K562 (cell line): ENCODE results near the gene ANKRD2. TPM values are rescaled to one million over a fixed set of nuclear protein-coding genes. Genes with fewer than 3 reads are reported as not detected.
A peak's percentile ranks its signal among the peaks of the same experiment; 100 is the strongest.

Experiments used
- ATAC-seq: fragments of 200-7000 bp; cut with Tn5 transposase; 3 replicates; pipeline ENCODE4 v1.9.1; 2020; ENCODE audit warnings: moderate library complexity
- BruUV-seq: library from RNA; stranded (reverse); fragments of 400-500 nt; replicated peaks from 2 replicates; lab custom pipeline; 2021; lab: Mats Ljungman, UMichigan
- CTCF ChIA-PET: fragments of 300-600 bp; formaldehyde crosslinking; extraction: SDS; loops from one replicate; lab custom pipeline; 2021; ENCODE audit warnings: low intra/inter-chr PET ratio; lab: Yijun Ruan, JAX
- POLR2A ChIA-PET: fragments of 300-600, 350-650 bp; sonication (Branson Sonifier 250); formaldehyde crosslinking; extraction: SDS; loops from one replicate; lab custom pipeline; 2021; ENCODE audit warnings: antibody characterized with exemption, inconsistent platforms; lab: Yijun Ruan, JAX
- DNase-seq, 4 experiments: peaks; one replicate each; pipeline versions ENCODE4 v3.0.0 to v3.0.0-alpha.2; 2011 to 2018; ENCODE audit warnings: low spot score in 3 of 4, mixed read lengths in 3 of 4; ENCODE audit errors: extremely low read depth in 1 of 4
- FAIRE-seq: peaks from 2 replicates; lab custom pipeline; 2011; peaks lifted over from hg19 to GRCh38; lab: Jason Lieb, UNC
- H2AFZ ChIP-seq: 2 replicates; pipeline ENCODE4 v1.6.0; 2011; ENCODE audit warnings: low read depth, low read length, control low read depth, inconsistent platforms
- H3K27ac ChIP-seq: fragments of 200-600 bp; 3 replicates; pipeline ENCODE4 v1.8.0; 2011; ENCODE audit warnings: low read depth, mild to moderate bottlenecking, control low read depth, inconsistent platforms, low read length, moderate library complexity, mixed read lengths; ENCODE audit errors: extremely low read depth
- H3K27me3 ChIP-seq, 2 experiments: fragments of 300-600 bp in 1 of 2; 2 replicates in 1 of 2; 3 replicates in 1 of 2; pipeline versions ENCODE4 v1.6.0 to v1.8.0; 2011; ENCODE audit warnings: inconsistent platforms in 2 of 2, low read length in 2 of 2, mild to moderate bottlenecking in 1 of 2, mixed read lengths in 1 of 2, moderate library complexity in 1 of 2; ENCODE audit not compliant: control insufficient read depth in 2 of 2, insufficient read depth in 2 of 2
- H3K36me3 ChIP-seq: fragments of 300-600 bp; 3 replicates; pipeline ENCODE4 v1.8.0; 2011; ENCODE audit warnings: mild to moderate bottlenecking, low read length, inconsistent platforms; ENCODE audit not compliant: control insufficient read depth, insufficient read depth
- H3K4me1 ChIP-seq, 2 experiments: fragments of 200-600 bp in 1 of 2; replicated peaks in 1 of 2; 2 replicates in 1 of 2; 3 replicates in 1 of 2; pipeline versions ENCODE4 v1.5.1 to v1.8.0; 2011; ENCODE audit warnings: inconsistent platforms in 2 of 2, low read length in 2 of 2, mild to moderate bottlenecking in 1 of 2, mixed read lengths in 1 of 2, moderate library complexity in 1 of 2; ENCODE audit not compliant: control insufficient read depth in 2 of 2, insufficient read depth in 2 of 2
- H3K4me2 ChIP-seq: 2 replicates; pipeline ENCODE4 v1.6.1; 2011; ENCODE audit warnings: low read length, control low read depth, inconsistent platforms, mixed read lengths; ENCODE audit not compliant: insufficient read depth
- H3K4me3 ChIP-seq: fragments of 200-600 bp; sonication (generic), shearing (Covaris generic); 2 replicates; pipeline ENCODE4 v1.5.1; 2016; ENCODE audit warnings: control low read depth, inconsistent platforms
- H3K79me2 ChIP-seq: fragments of 200-600 bp; 3 replicates; pipeline ENCODE4 v1.8.0; 2011; ENCODE audit warnings: low read length, inconsistent platforms; ENCODE audit not compliant: control insufficient read depth, insufficient read depth
- H3K9ac ChIP-seq, 2 experiments: 2 replicates each; pipeline versions ENCODE4 v1.6.0 to v1.6.1; 2011; ENCODE audit warnings: low read depth in 2 of 2, low read length in 2 of 2, control low read depth in 1 of 2, inconsistent platforms in 1 of 2, mild to moderate bottlenecking in 1 of 2, mixed read lengths in 1 of 2; ENCODE audit not compliant: insufficient read depth in 1 of 2
- H3K9me1 ChIP-seq: one replicate; pipeline ENCODE4 v1.6.0; 2011; ENCODE audit warnings: inconsistent platforms, mild to moderate bottlenecking, low read length, moderate library complexity; ENCODE audit not compliant: control insufficient read depth, insufficient read depth
- H3K9me3 ChIP-seq: replicated peaks from 2 replicates; pipeline ENCODE4 v1.5.1; 2011; ENCODE audit warnings: low read depth, low read length, inconsistent platforms; ENCODE audit not compliant: control insufficient read depth, insufficient read depth
- H4K20me1 ChIP-seq: replicated peaks from 2 replicates; pipeline ENCODE4 v1.6.1; 2011; ENCODE audit warnings: low read length, inconsistent platforms, mixed read lengths; ENCODE audit not compliant: control insufficient read depth, insufficient read depth
- ARID1B ChIP-seq: fragments of 450-650 bp; IDR thresholded peaks from 2 replicates; pipeline ENCODE4 v1.6.1; 2016; ENCODE audit warnings: antibody characterized with exemption, mild to moderate bottlenecking, inconsistent platforms
- ATF1 ChIP-seq, 2 experiments: fragments of 450-650 bp in 1 of 2; IDR thresholded peaks; 2 replicates each; pipeline ENCODE4 v1.6.1; 2016; ENCODE audit warnings: missing compliant biosample characterization in 1 of 2, missing genetic modification characterization in 1 of 2
- CBFA2T3 ChIP-seq: fragments of 450-650 bp; IDR thresholded peaks from 2 replicates; pipeline ENCODE4 v1.6.1; 2017
- COPS2 ChIP-seq: fragments of 450-650 bp; conservative IDR thresholded peaks from 2 replicates; pipeline ENCODE4 v1.6.1; 2016; ENCODE audit warnings: mild to moderate bottlenecking, moderate library complexity
- CREB3 ChIP-seq: fragments of 450-650 bp; conservative IDR thresholded peaks from 2 replicates; pipeline ENCODE4 v1.6.1; 2016; ENCODE audit warnings: missing genetic modification characterization, low read depth, mild to moderate bottlenecking, missing compliant biosample characterization, moderate library complexity
- CTBP1 ChIP-seq: fragments of 450-650 bp; IDR thresholded peaks from 2 replicates; pipeline ENCODE4 v1.6.1; 2016; ENCODE audit warnings: borderline replicate concordance
- FOSL1 ChIP-seq: fragments of 200-800 bp; sonication (Bioruptor generic); conservative IDR thresholded peaks from 2 replicates; pipeline ENCODE4 v1.6.1; 2016; ENCODE audit warnings: missing genetic modification characterization, missing compliant biosample characterization
- FOXA1 ChIP-seq: fragments of 450-650 bp; IDR thresholded peaks from 2 replicates; pipeline ENCODE4 v1.6.1; 2016; ENCODE audit warnings: mild to moderate bottlenecking, borderline replicate concordance
- GABPA ChIP-seq: fragments of 200-800 bp; sonication (Bioruptor generic); conservative IDR thresholded peaks from 2 replicates; pipeline ENCODE4 v1.6.1; 2016; ENCODE audit warnings: low read depth, missing genetic modification characterization, missing compliant biosample characterization
- KLF10 ChIP-seq: fragments of 250-450 bp; sonication (Bioruptor Pico); IDR thresholded peaks from 2 replicates; pipeline ENCODE4 v1.6.1; 2021; ENCODE audit warnings: matching md5 sums
- NELFE ChIP-seq: IDR thresholded peaks from 2 replicates; pipeline ENCODE4 v1.6.1; 2011; ENCODE audit warnings: mild to moderate bottlenecking; ENCODE audit not compliant: insufficient read depth, insufficient read length
- NR2F6 ChIP-seq: fragments of 450-650 bp; formaldehyde crosslinking; IDR thresholded peaks from 2 replicates; pipeline ENCODE4 v1.4.0; 2020; ENCODE audit warnings: mild to moderate bottlenecking
- RBM17 ChIP-seq: fragments of 200-400 bp; formaldehyde crosslinking; IDR thresholded peaks from 2 replicates; pipeline ENCODE4 v1.6.1; 2017; ENCODE audit warnings: low read depth, mild to moderate bottlenecking, low read length, borderline replicate concordance
- SAFB ChIP-seq: fragments of 200-400 bp; formaldehyde crosslinking; IDR thresholded peaks from 2 replicates; pipeline ENCODE4 v1.6.1; 2017; ENCODE audit warnings: low read depth, low read length, borderline replicate concordance
- SPI1 ChIP-seq: IDR thresholded peaks from 2 replicates; pipeline ENCODE4 v1.6.1; 2011; ENCODE audit warnings: low read depth, low read length, control low read depth, borderline replicate concordance
- STAT5B ChIP-seq: fragments of 250-450 bp; sonication (Bioruptor Pico); IDR thresholded peaks from 2 replicates; pipeline ENCODE4 v1.8.0; 2021; ENCODE audit warnings: mild to moderate bottlenecking, inconsistent platforms
- TSC22D4 ChIP-seq: fragments of 450-650 bp; IDR thresholded peaks from 2 replicates; pipeline ENCODE4 v1.6.1; 2016; ENCODE audit warnings: missing genetic modification characterization, missing biosample characterization, control low read depth
- ZNF24 ChIP-seq: fragments of 450-650 bp; IDR thresholded peaks from 2 replicates; pipeline ENCODE4 v1.6.1; 2016
- ZNF431 ChIP-seq: sonication (generic); formaldehyde crosslinking; IDR thresholded peaks from 2 replicates; pipeline ENCODE4 v1.8.0; 2022; ENCODE audit warnings: mild to moderate bottlenecking, missing genetic modification reagents
- WGBS: fragments of 100-300 bp; shearing (Covaris generic); methylation state at CpG from one replicate; pipeline ENCODE4 v1.1.6; 2016; ENCODE audit warnings: low coverage, mixed read lengths; ENCODE audit not compliant: insufficient coverage; ENCODE audit errors: missing lambda C conversion rate; 5-methylcytosine and 5-hydroxymethylcytosine counted together
- in situ Hi-C: fragments of 300-500 bp; cut with MboI; formaldehyde crosslinking; loops from 4 replicates; pipeline ENCODE4 v1.15.0; 2018; ENCODE audit warnings: inconsistent platforms, mixed read lengths
- intact Hi-C: fragments of 100-400 bp; cut with micrococcal nuclease; formaldehyde crosslinking; loops from 2 replicates; pipeline ENCODE4 v1.14.2; 2022
- polyA plus RNA-seq, 8 experiments: library from polyadenylated mRNA; depleted of rRNA in 4 of 8; stranded (reverse) in 5 of 8; unstranded in 3 of 8; fragments of >200 nt; fragmentation: Nextera tagmentation in 2 of 8; fragmentation: Illumina TruSeq in 1 of 8; extraction: Ambion mirVana in 2 of 8; extraction: Trizol in 1 of 8; gene quantifications; 2 replicates each; pipeline versions ENCODE4 v1.2.1 to v1.2.3, GENCODE V29; 2011 to 2014; ENCODE audit warnings: inconsistent platforms in 1 of 8, missing spikeins in 1 of 8
- total RNA-seq, 7 experiments: library from RNA; depleted of rRNA in 6 of 7; stranded (reverse); fragments of >200 nt in 6 of 7; fragmentation: Illumina TruSeq in 2 of 7; extraction: Trizol in 2 of 7; gene quantifications; 2 replicates each; pipeline versions ENCODE4 v1.2.1 to v1.2.3, GENCODE V29; 2011 to 2021; ENCODE audit warnings: low replicate concordance in 1 of 7
- TF ChIP-seq, protein P1 (sequence below): sonication (generic); formaldehyde crosslinking; IDR thresholded peaks from 2 replicates; pipeline ENCODE4 v1.8.1; 2022; ENCODE audit warnings: missing genetic modification reagents

ANKRD2 gene
- total and polyA plus RNA-seq, 9 of the 15 experiments (the other 6 are each of a cell fraction or from before 2014, with no cell fraction given): not detected

DNA sequence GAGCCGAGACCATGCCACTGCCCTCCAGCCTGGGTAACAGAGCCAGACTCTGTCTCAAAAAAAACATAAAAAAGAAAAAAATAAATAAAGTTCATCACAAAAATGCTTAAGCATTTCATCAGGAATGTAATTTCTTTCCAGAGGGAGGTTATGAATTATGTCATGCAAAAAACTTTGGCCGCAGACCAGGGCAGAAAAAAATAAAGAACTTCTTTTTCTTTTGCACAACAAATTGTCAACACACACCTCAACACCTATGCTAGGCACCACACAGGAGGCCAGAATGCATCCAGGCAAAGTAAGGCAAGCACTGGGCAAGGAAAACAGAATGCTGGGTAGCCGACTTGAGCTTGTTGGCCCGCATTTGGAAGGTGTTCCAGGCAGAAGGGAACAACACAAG is 20.8 kb downstream of the ANKRD2 start (continued):
- no peak for TF ChIP-seq CREB3 (tag)

DNA sequence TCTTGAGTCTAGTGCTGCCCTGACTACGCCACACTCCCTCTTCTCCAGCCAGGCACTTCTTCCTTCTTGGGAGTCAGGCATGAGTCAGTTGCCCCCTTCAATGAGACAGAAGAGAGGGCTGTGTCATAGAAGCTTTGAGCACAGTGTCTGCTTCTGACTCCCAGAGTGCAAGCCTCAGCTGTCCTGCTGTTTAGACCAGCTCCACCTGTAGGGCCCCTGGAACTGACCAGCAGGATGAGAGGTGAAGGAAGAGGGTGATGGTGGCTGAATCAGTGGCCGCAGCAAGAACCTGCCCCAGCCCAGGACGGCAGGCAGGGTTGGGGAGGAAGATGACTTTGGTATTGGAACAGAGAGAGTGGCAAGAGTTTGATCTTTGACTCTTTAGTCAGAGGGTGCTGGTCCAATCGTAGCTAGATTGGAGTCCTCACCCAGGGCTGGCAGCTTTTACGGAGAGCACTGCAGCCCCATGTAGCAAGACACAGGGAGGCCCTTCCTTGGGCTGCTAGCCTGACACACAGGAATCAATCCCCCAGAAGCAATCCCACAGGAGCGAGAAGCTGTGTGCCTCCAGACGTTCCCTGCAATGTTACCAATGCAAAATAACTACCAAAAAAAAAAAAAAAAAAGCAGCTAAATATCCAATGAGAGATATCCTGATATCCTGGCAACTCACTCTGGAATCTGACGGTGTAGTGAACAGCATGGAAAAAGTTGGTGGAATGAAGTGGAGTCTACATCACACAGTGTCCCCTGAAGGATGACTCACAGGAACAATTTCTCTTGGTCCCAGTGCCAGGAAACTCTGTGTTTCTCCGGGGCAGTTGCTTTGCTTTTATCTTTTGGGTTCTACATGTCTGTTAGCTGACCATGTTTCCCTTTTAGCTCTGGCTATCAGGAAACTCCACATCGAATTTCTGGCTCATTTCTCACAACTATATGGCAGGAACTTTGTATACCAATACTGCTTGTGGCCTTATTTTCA is 23.8 kb downstream of the ANKRD2 start:
- WGBS: 48% methylated on average over 8 of the region's 10 CpGs
- FAIRE-seq (peak; percentile 69), ATAC-seq (peak; percentile 71), DNase-seq (peak in 2 of 4 experiments; percentile 23 to 56)
- in situ Hi-C loops: no loop called here
- peak overlapping the region; percentile 86 for H2AFZ ChIP-seq
- no peak overlapping the region for H3K4me3 ChIP-seq
- peak overlapping the region in 1 of 2 experiments; percentile 45; a peak in 2 of 4 replicates for H3K9ac ChIP-seq
- ChIA-PET POLR2A (interaction anchor here (0.9 to 1.4 kb wide), 2 partner anchors 12 to 130 kb away, joined by 3 to 6 read pairs; no protein-coding TSS in a partner anchor), CTCF (no interaction called here)
- no peaks in the 10 kb centered on the region for H4K20me1 ChIP-seq
- H3K4me1 ChIP-seq: peaks cover 17 to 23% of the 10 kb centered on the region in 2 experiments
- no peaks in the 10 kb centered on the region for H3K27me3 ChIP-seq
- intact Hi-C loops: no loop called here
- H3K27ac ChIP-seq: peak overlapping the region; percentile 22; the same call in 1 of the 3 replicates
- H3K4me2 ChIP-seq: no peak overlapping the region
- no peaks in the 10 kb centered on the region for H3K36me3 ChIP-seq
- H3K79me2 ChIP-seq: no peaks in the 10 kb centered on the region
- BruUV-seq: no TSS peak
- no peaks in the 10 kb centered on the region for H3K9me1 ChIP-seq
- no peaks in the 10 kb centered on the region for H3K9me3 ChIP-seq
- TF ChIP-seq ZNF24: no peak
- TF ChIP-seq CTBP1: no peak
- TF ChIP-seq NR2F6 (CRISPR knock-in tag): no peak
- no peak for TF ChIP-seq RBM17
- TF ChIP-seq GABPA (tag): no peak
- no peak for TF ChIP-seq STAT5B (CRISPR knock-in tag)
- TF ChIP-seq, protein P1, sequence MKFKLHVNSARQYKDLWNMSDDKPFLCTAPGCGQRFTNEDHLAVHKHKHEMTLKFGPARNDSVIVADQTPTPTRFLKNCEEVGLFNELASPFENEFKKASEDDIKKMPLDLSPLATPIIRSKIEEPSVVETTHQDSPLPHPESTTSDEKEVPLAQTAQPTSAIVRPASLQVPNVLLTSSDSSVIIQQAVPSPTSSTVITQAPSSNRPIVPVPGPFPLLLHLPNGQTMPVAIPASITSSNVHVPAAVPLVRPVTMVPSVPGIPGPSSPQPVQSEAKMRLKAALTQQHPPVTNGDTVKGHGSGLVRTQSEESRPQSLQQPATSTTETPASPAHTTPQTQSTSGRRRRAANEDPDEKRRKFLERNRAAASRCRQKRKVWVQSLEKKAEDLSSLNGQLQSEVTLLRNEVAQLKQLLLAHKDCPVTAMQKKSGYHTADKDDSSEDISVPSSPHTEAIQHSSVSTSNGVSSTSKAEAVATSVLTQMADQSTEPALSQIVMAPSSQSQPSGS (CRISPR knock-in tag): no peak
- TF ChIP-seq TSC22D4 (tag): no peak
- no peak for TF ChIP-seq KLF10
- TF ChIP-seq FOXA1: no peak
- peak; percentile 19; the same call in 1 of the 2 replicates for TF ChIP-seq CBFA2T3
- no peak for TF ChIP-seq COPS2
- TF ChIP-seq FOSL1: peak; percentile 66
- no peak for TF ChIP-seq ATF1 (CRISPR knock-in tag; IDR thresholded peaks at IDR 0.05)
- TF ChIP-seq ATF1 (tag; IDR thresholded peaks at IDR 0.05): no peak
- TF ChIP-seq NELFE: no peak
- no peak for TF ChIP-seq ZNF431 (CRISPR knock-in tag)
- TF ChIP-seq SAFB: no peak
- peak; percentile 37; the same call in 1 of the 2 replicates for TF ChIP-seq ARID1B
- TF ChIP-seq SPI1: no peak
